ENCODE measurements around the gene EPRS1.
"Not testable (repeated sequence)": the region's sequence is repeated elsewhere in the genome, so short reads cannot be mapped to it uniquely, and the experiment has no call there.

The EPRS1 gene

DNA sequence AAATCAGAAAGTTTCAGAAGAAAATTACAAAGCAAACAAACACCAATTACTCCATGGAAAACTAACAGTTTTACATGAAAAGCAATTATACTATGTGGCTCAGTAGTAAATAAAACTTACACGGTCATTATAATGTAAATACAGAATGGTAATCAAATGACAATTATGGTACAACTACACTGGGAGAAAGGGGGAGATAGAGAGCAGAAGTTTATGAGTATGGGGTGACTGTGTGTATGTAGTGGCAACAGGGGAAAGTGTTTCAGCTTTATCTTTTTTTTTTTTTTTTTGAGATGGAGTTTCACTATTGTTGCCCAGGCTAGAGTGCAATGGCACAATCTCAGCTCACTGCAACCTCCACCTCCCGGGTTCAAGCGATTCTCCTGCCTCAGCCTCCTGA is 8.5 kb downstream of the EPRS1 start:
- not testable (repeated sequence) for DNase-seq

DNA sequence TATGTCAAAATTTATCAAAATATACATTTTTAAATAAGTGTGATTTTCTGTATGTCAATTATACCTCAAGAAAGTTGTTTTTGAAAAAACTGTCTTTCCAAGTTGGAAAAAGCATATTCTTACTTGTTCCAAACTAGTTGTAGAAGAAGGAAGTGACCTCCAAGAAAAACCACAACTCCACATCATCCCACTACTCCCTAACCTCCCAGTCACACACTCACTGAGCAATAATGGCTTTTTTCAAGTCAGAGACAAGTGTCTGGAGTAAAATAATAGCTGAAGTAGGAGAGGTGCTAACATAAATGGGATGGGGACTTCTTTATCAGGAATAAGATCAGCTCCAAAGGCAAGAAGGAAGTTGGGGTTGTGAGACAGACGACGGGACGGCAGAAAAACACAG is 13.4 kb downstream of the EPRS1 start:
- DNase-seq = peak; percentile 12

DNA sequence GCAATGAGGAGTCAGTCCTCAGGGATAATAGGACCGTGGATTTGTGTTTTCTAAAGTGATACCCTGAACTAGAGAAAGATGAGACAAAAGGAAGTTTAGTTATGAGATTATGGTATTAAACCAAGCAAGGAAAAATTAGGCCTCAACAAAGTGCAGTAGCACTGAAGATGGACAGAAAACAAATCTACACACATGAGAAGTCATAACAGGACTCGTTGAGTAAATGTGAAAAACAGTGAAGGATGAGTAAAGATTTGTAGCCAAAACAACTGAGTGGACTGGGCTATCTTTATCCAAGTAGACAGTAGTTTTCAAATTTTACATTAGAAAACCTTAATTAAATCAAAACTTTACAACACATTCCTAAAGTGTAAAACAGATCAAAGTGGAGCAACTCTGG is 15.0 kb downstream of the EPRS1 start:
- DNase-seq = no peak

DNA sequence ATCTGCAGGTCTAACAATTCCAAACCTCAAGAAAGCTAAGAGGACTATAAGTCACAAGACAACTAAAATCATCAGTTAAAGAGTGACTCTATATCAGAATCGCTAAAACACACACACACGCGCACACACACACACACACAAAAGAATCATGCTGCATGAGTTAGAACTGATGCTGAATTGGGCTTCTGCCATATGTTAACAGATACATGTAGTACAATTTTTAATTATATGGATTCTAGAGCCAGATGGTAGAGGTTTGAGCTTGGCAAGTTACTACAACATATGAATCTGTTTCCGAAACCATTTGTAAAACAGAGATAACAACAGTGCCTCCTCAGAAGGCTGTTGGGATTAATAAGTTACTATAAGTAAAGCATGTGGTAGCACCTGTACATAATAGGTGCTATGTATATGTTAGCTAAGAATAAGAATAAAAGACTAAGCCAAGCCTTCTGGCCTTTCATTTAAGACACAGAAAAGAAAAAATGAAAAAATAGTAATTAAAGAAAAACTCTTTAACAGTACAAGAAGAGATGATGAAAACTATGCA is 17.9 kb downstream of the EPRS1 start:
- DNase-seq = no peak

DNA sequence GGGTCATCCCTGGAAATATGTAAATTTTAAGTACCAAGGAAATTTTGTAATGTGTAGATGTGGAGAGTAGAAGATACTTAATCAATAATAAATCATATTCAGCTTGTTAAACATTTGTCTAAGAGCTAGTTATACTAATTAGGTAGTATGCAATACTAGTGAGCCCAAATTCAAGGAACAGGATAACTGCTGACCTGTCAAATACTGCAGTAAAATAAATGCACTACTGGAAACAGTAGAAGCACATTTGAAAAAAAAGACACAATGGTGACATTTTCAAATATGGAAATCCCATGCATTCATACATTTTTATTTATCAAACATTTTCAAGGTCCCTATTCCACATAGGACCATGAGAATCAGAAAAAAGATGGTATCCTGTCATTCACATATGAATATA is 27.2 kb downstream of the EPRS1 start:
- DNase-seq = no peak

DNA sequence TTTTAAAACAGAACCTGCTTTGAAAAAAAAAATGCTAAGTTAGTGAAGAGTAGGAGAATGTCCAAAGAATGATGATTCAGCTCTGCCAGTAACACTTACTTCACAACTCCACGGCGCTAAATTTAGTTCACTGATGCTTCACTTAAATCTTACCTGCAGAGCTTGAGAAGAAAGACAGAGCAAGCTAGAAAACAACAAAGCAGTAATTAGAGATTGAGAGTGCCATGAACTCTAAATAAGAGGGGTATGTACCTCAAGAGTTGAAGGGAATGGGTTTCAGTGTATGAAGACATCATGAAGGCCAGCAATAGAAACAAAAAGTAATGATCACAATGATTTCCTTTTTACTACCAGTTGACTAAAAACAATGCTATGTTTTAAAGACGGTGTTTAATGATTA is 32.8 kb downstream of the EPRS1 start:
- DNase-seq = no peak

DNA sequence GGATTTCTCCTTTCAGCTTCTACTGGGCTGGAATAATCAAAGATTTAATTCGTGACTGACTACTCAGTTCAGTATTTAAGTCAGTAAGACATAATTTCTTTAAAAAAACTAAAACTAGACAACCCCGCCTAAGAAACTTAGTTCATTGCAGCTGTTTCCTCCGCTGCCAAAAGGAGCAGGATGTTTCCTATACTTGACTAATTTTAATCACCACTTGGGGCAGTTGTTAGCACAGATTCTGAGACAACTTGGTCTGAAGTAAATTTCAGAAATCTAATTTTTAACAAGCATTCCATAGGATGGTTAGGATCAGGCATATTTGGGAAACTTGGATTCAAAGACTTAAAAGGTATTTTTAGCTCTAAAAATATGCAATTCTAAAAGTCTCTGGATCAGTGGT is 34.0 kb downstream of the EPRS1 start:
- no peak for DNase-seq

DNA sequence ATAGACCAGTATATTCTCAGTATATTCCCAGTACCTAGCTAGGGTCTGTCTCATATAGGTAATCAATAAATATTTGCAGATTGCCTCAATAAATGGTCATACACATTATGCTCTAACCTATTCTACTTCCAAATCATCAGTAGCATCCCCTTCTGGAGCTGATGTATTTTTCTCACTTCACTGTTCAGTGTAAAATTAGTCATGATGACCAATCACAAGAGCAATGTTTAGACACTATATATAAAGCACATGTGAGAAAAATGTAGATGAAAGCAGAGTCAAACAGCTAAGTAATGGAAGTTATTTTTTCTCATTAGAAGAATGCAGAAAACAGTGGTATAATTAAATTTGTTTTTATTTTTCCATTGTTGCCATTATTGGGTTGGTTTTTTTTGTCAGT is 34.7 kb downstream of the EPRS1 start:
- no peak for DNase-seq

DNA sequence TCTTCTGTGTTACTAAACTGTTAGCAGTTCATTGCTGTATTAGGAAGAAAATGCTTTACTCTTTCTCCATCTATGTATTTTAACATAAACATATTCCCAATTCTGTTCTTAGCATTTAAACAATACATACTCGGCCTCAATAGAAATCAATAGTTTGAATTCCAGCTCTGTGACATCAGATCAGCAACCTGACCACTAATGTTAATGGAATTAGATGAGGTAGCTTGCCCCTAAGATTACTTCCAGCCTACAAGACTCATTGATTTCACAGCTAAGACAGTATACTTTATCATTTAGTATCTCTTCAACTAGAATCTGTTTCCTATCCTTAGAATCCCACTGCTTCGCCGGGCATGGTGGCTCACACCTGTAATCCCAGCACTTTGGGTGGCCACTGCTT is 38.9 kb downstream of the EPRS1 start:
- DNase-seq = no peak

DNA sequence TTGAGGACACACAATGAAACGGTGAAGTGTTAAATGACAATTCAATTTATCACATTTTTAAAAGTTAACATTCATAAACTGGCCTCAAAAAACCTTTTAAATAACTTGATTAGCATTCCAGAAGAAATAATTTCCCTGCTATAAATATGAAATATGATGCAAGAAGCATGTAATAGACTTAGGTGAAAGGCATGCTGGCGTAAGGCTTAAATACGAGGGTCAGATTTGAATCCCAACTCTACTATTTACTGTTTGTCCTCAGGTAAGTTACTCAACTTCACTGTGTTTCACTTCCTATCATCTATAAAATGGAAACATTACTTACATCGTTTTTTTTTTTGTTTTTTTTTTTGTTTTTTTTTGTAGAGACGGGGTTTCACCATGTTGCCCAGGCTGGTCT is 40.8 kb downstream of the EPRS1 start:
- no peak for DNase-seq

DNA sequence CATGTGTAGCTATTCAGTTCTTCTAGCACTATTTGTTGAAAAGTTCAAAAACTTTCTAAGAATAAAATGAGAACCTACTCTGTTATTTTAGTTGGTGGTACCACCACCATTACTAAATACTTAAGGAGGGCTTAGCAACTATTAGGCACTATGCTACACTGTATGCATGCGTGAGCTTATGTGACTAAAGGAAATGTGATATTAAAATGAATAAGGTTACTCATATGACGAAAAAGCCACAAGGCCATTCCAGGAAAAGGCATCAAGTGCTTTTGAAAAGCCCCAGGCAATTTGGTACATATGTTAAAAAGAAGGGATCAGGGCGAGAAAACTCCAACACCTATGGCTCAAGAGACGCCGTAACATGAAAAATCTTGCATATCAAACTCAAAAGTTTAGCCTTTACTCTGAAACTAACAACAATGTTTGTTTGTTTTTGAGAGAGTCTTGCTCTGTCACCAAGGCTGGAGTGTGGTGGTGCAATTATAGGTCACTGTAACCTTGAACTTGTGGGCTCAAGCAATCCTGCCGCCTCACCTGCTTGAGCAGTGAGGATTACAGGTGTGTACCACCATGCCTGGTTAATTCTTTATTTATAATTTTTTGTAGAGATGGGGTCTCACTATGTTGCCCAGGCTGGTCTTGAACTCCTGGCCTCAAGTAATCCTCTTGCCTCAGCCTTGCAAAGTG is 42.5 kb downstream of the EPRS1 start:
- DNase-seq = no peak

DNA sequence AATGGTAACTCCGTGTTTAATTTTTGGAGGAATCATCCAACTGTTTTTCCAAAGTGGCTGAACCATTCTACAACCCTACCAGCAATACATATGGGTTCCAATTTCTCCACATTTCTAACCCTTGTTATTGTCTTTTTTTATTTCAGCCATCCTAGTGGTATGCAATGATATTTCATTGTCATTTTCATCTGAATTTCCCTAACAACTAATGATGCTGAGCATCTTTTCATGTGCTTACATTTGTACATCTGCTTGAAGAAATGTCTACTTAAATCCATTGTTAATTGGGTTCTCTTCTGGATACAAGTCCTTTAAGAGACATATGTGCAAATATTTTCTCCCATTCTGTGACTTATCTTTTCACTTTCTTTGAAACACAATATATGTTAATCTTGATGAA is 43.3 kb downstream of the EPRS1 start:
- no peak for DNase-seq

DNA sequence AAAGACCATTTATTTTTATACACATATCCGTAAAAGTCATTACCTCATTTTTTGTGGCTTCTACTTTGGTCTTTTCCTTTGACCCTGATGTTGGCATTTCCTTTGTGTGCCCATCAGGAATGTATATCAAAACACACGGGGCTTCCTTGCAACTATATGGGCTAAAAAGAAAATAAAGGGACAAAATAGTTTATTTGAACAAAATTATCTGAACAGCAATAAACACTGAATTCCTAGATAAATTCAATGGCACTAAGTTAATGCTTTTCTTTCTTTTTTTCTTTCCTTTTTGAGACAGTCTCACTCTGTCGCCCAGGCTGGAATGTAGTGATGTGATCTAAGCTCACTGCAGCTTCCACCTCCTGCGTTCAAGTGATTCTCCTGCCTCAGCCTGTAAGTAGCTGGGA is 45.2 kb downstream of the EPRS1 start:
- DNase-seq = no peak

DNA sequence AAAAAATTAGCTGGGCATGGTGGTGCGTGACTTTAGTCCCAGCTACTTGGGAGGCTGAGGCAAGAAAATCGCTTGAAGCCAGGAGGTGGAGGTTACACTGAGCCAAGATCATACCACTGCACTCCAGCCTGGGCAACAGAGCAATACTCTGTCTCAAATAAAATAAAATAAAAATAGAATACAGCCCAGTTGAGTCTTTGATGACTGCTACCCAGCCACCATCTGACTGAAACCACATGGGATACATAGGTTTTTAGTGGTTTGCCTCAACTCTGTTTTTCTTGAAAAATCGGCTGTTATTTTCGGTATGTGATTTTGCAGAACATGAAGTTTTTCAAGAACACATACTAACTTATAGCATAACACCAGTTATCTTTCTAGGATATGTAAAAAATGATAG is 46.5 kb downstream of the EPRS1 start:
- DNase-seq = no peak
